Hepatocyte (in vitro differentiated cells): ENCODE measurements around the gene RAPGEF4. TPM values are rescaled to one million over a fixed set of nuclear protein-coding genes. Genes with fewer than 3 reads are reported as not detected.
A peak's percentile ranks its signal among the peaks of the same experiment; 100 is the strongest.

Experiments
- DNase-seq: peaks from one replicate; pipeline ENCODE4 v3.0.0-alpha.2; 2016; ENCODE audit warnings: low spot score
- H2AFZ ChIP-seq: fragments of 200-600 bp; sonication (generic); 2 replicates; pipeline ENCODE4 v1.6.0; 2016; ENCODE audit warnings: antibody characterized with exemption, mild to moderate bottlenecking
- H3K27ac ChIP-seq: fragments of 200-600 bp; sonication (generic); 2 replicates; pipeline ENCODE4 v1.5.1; 2016; ENCODE audit warnings: mild to moderate bottlenecking
- H3K27me3 ChIP-seq: fragments of 200-600 bp; sonication (generic); 2 replicates; pipeline ENCODE4 v1.6.1; 2016
- H3K36me3 ChIP-seq: fragments of 200-600 bp; sonication (generic); replicated peaks from 2 replicates; pipeline ENCODE4 v1.5.1; 2016; ENCODE audit warnings: low read depth; ENCODE audit not compliant: insufficient read depth
- H3K4me1 ChIP-seq: fragments of 200-600 bp; sonication (generic); 2 replicates; pipeline ENCODE4 v1.5.1; 2016; ENCODE audit warnings: mild to moderate bottlenecking, moderate library complexity; ENCODE audit not compliant: insufficient read depth
- H3K4me2 ChIP-seq: fragments of 200-600 bp; sonication (generic); 2 replicates; pipeline ENCODE4 v1.6.0; 2016
- H3K4me3 ChIP-seq: fragments of 200-600 bp; sonication (generic); 2 replicates; pipeline ENCODE4 v1.5.1; 2016; ENCODE audit warnings: mild to moderate bottlenecking
- H3K79me2 ChIP-seq: fragments of 200-600 bp; sonication (generic); 2 replicates; pipeline ENCODE4 v1.6.0; 2017; ENCODE audit warnings: mild to moderate bottlenecking
- H3K9me2 ChIP-seq: fragments of 200-600 bp; sonication (generic); replicated peaks from 2 replicates; pipeline ENCODE4 v1.6.0; 2017; ENCODE audit warnings: mild to moderate bottlenecking; ENCODE audit not compliant: insufficient read depth
- H3K9me3 ChIP-seq: fragments of 200-600 bp; sonication (generic); 2 replicates; pipeline ENCODE4 v1.5.1; 2016; ENCODE audit warnings: low read depth, mild to moderate bottlenecking
- H4K20me1 ChIP-seq: fragments of 200-600 bp; sonication (generic); 2 replicates; pipeline ENCODE4 v1.6.0; 2016; ENCODE audit warnings: mild to moderate bottlenecking; ENCODE audit not compliant: insufficient read depth, poor library complexity, severe bottlenecking
- EZH2 ChIP-seq: fragments of 200-600 bp; sonication (generic); IDR thresholded peaks from 2 replicates; pipeline ENCODE4 v1.6.1; 2016; ENCODE audit warnings: antibody characterized with exemption, mild to moderate bottlenecking, borderline replicate concordance
- EZH2phosphoT487 ChIP-seq: fragments of 200-600 bp; sonication (generic); IDR thresholded peaks from one replicate; pipeline ENCODE4 v1.6.1; 2018; ENCODE audit warnings: antibody characterized with exemption, mild to moderate bottlenecking, low read depth, moderate library complexity; ENCODE audit not compliant: unreplicated experiment, severe bottlenecking
- WGBS: methylation state at CpG from one replicate; pipeline ENCODE4 v1.1.6; 2016; ENCODE audit warnings: low lambda C conversion rate; ENCODE audit errors: missing lambda C conversion rate; 5-methylcytosine and 5-hydroxymethylcytosine counted together
- polyA plus RNA-seq: library from polyadenylated mRNA; unstranded; fragments of >200 nt; fragmentation: Nextera tagmentation; extraction: Ambion mirVana; gene quantifications from 2 replicates; pipeline ENCODE4 v1.2.1, GENCODE V29; 2016
- total RNA-seq: library from RNA; depleted of rRNA; stranded (reverse); fragments of >200 nt; gene quantifications from 2 replicates; pipeline ENCODE4 v1.2.3, GENCODE V29; 2014
- TF ChIP-seq, protein P1 (sequence below): fragments of 200-600 bp; sonication (generic); IDR thresholded peaks from 2 replicates; pipeline ENCODE4 v1.5.1; 2016; ENCODE audit warnings: antibody characterized with exemption, mild to moderate bottlenecking; ENCODE audit not compliant: poor library complexity

RAPGEF4 gene
- total and polyA plus RNA-seq, 2 experiments from 2014 or later: 1.9 to 2.0 TPM

DNA sequence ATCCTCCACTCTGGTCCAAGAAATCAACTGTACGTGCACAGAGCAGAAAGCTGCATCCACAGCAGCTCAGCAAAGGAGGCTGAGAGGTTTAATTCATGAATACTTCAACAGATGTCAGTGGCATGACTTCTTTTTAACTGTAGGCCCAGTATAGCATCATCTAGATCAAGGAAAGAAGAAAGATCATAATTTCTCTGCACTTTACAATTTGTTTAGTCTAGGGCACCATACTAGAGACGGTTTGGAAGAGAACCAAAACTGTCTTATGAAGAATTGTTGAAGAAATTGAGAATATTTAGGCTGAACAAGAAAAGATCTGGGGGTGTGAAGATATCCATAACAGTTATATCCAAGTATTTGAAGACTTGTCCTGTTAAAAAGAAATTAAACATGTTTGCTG is 309.5 kb downstream of the RAPGEF4 start:
- Histone ChIP-seq H3K4me1 (peaks cover 27% of the 10 kb centered on the region), H3K4me2 (no peak overlapping the region), H2AFZ (no peak overlapping the region), H4K20me1 (no peaks in the 10 kb centered on the region), H3K9me3 (no peaks in the 10 kb centered on the region), H3K36me3 (no peaks in the 10 kb centered on the region), H3K79me2 (no peaks in the 10 kb centered on the region), H3K27me3 (no peaks in the 10 kb centered on the region), H3K9me2 (no peaks in the 10 kb centered on the region), H3K4me3 (no peak overlapping the region), H3K27ac (peak overlapping the region; percentile 14)
- no peak for DNase-seq
- no peak for TF ChIP-seq EZH2phosphoT487
- TF ChIP-seq, protein P1, sequence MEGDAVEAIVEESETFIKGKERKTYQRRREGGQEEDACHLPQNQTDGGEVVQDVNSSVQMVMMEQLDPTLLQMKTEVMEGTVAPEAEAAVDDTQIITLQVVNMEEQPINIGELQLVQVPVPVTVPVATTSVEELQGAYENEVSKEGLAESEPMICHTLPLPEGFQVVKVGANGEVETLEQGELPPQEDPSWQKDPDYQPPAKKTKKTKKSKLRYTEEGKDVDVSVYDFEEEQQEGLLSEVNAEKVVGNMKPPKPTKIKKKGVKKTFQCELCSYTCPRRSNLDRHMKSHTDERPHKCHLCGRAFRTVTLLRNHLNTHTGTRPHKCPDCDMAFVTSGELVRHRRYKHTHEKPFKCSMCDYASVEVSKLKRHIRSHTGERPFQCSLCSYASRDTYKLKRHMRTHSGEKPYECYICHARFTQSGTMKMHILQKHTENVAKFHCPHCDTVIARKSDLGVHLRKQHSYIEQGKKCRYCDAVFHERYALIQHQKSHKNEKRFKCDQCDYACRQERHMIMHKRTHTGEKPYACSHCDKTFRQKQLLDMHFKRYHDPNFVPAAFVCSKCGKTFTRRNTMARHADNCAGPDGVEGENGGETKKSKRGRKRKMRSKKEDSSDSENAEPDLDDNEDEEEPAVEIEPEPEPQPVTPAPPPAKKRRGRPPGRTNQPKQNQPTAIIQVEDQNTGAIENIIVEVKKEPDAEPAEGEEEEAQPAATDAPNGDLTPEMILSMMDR: no peak
- no peak for TF ChIP-seq EZH2
- 66% methylated on average over 2 of the region's 2 CpGs for WGBS

DNA sequence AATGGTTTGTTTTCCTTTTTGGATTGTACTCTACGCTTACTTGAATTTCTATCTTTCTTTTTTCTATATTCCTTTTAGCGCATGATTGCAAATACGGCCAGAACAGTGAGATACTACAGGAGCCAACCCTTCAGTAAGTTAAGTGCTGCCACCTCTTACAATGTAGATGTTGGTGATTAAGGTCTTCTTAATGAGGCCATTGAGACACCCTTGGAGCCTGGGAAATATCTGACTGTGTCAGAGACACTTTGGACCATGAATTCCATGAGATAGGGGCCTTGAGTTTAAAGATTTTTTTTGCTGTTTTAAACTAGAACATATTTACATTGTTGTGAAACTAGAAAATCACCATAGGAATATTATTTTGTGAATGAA is 312.9 kb downstream of the RAPGEF4 start:
- Histone ChIP-seq H3K9me2 (no peaks in the 10 kb centered on the region), H3K79me2 (no peaks in the 10 kb centered on the region), H2AFZ (no peak overlapping the region), H3K4me3 (no peak overlapping the region), H3K4me2 (no peak overlapping the region), H3K36me3 (no peaks in the 10 kb centered on the region), H3K9me3 (no peaks in the 10 kb centered on the region), H3K27ac (peak overlapping the region; percentile 81), H3K27me3 (no peaks in the 10 kb centered on the region), H3K4me1 (peaks cover 34% of the 10 kb centered on the region), H4K20me1 (no peaks in the 10 kb centered on the region)
- DNase-seq: peak; percentile 25
- TF ChIP-seq EZH2phosphoT487: no peak
- TF ChIP-seq, protein P1: no peak
- 80% methylated on average over 3 of the region's 3 CpGs for WGBS

DNA sequence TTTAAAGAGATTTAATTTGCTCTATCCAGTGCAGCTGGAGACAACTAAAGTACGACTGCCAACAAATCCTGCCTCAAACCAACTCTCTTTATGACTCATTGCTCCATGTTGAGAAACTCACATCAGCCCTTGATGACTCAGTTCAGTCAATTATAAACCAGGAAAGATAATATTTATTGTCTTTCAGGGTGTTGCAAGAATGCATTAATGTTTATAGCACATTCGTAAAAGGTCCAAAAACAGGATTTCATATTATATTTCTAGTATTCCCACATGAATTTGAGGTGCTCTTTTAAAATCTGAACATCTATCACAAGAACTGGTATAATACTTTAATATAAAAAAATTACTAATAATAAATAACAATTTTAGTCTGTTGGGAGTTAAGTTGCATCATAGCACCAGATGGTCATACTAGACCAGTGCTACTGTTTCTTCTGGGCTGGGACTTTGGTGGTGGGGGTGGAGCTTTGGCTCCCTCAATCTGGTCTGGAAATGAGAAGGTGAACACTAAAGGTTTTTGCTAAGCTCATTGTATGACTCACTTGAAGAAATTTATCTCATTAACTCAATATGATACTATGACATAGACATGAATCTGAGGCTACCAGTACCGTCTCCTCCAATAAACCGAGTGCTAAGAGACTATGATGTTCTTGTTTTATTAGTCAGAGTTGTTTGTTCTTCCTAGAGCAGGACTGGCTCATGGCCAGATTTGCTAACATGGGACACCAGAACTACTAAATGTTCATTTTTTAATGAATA is 313.4 kb downstream of the RAPGEF4 start:
- peak; percentile 82 for DNase-seq
- Histone ChIP-seq H3K4me2 (peak overlapping the region; percentile 52), H2AFZ (no peak overlapping the region), H3K4me3 (no peak overlapping the region), H3K9me2 (no peaks in the 10 kb centered on the region), H3K27me3 (no peaks in the 10 kb centered on the region), H3K4me1 (peaks cover 34% of the 10 kb centered on the region), H3K27ac (peak overlapping the region; percentile 81), H3K9me3 (no peaks in the 10 kb centered on the region), H3K36me3 (no peaks in the 10 kb centered on the region), H4K20me1 (no peaks in the 10 kb centered on the region), H3K79me2 (no peaks in the 10 kb centered on the region)
- TF ChIP-seq EZH2 (no peak), EZH2phosphoT487 (no peak)
- TF ChIP-seq, protein P1: no peak
- WGBS: 24% methylated on average over 4 of the region's 4 CpGs
